Measurements from ENCODE around the gene MRNIP.

DNA sequence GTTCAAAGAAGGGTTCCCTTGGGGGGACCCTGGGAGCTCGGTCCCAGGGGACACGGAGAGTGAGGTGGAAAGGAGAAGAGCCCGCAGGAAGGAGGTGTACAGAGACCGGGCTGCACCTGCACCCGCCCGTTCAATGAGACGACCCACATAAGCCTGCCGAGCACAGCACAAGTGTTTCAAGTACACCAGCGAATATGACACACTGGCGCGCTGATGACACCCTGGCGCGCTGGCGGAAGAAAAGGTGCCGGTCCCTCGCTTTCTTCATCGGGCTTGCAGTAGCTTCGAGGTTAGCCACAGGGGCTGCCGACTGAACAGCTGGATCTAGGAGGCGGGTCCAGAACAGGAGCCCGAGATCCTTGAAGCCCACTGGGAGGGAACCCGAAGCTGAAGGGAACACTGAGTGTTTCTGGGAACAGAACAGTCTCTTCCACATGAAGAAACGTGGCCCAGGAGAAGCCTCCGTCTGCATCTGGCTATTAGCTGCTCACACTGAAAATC, 47.7 kb upstream of the MRNIP start:
- TF ChIP-seq CTCF (IDR thresholded peaks at IDR 0.05 in 2 of 3, conservative IDR thresholded peaks at IDR 0.05 in 1 of 3; ENCODE audit: borderline replicate concordance in 1 of 3, insufficient read depth in 1 of 3, low read depth in 2 of 3, low read length in 2 of 3) (no peak), EZH2 (IDR thresholded peaks at IDR 0.05) (no peak), POLR2A (IDR thresholded peaks at IDR 0.05; ENCODE audit: borderline replicate concordance, extremely low read depth, insufficient read depth, insufficient read length) (no peak), ZBTB33 (IDR thresholded peaks at IDR 0.05; ENCODE audit: extremely low read depth, insufficient replicate concordance, low read length) (no peak), SIN3A (IDR thresholded peaks at IDR 0.05; ENCODE audit: low read depth) (no peak), POLR2AphosphoS5 (IDR thresholded peaks at IDR 0.05; ENCODE audit: low read depth, low read length) (no peak), CEBPB (IDR thresholded peaks at IDR 0.05; ENCODE audit: low read depth) (no peak), TCF7L2 (IDR thresholded peaks at IDR 0.05; ENCODE audit: borderline replicate concordance, extremely low read depth, insufficient read depth, insufficient read length) (no peak), RAD21 (IDR thresholded peaks at IDR 0.05; ENCODE audit: low read depth) (no peak), ATF3 (IDR thresholded peaks at IDR 0.05) (no peak), FOSL1 (IDR thresholded peaks at IDR 0.05; ENCODE audit: low read depth) (no peak), REST (IDR thresholded peaks at IDR 0.05; ENCODE audit: low read depth) (no peak), ZNF274 (IDR thresholded peaks at IDR 0.05; ENCODE audit: low read depth, low read length) (no peak)
